SU-DHL-6 (cell line): ENCODE measurements around the gene ME1.

Experiments used
- H2AFZ ChIP-seq: fragments of 200-600 bp; sonication (generic); 2 replicates; pipeline ENCODE4 v1.6.1; 2014; ENCODE audit warnings: low read depth, mild to moderate bottlenecking, moderate library complexity, mixed read lengths, antibody characterized with exemption, low read length; ENCODE audit not compliant: severe bottlenecking
- H3F3A ChIP-seq: fragments of 200-600 bp; shearing (Covaris generic); 2 replicates; pipeline ENCODE4 v1.6.0; 2016; ENCODE audit warnings: antibody characterized with exemption, mild to moderate bottlenecking; ENCODE audit not compliant: insufficient read depth
- H3K27ac ChIP-seq: fragments of 200-600 bp; sonication (generic); 2 replicates; pipeline ENCODE4 v1.5.1; 2016; ENCODE audit warnings: low read depth, mild to moderate bottlenecking, low read length, moderate library complexity, mixed read lengths
- H3K27me3 ChIP-seq: fragments of 200-600 bp; sonication (generic), shearing (Covaris generic); 2 replicates; pipeline ENCODE4 v1.6.0; 2014; ENCODE audit warnings: mild to moderate bottlenecking, low read length
- H3K36me3 ChIP-seq: fragments of 200-600 bp; sonication (generic); 2 replicates; pipeline ENCODE4 v1.6.1; 2014; ENCODE audit warnings: mild to moderate bottlenecking, low read length, mixed read lengths
- H3K4me2 ChIP-seq: fragments of 300-600, 200-600 bp; shearing (Covaris generic), sonication (generic); 2 replicates; pipeline ENCODE4 v1.6.0; 2014; ENCODE audit warnings: low read length, low read depth, mild to moderate bottlenecking; ENCODE audit not compliant: poor library complexity, severe bottlenecking
- H3K4me3 ChIP-seq: fragments of 200-600 bp; sonication (generic); 2 replicates; pipeline ENCODE4 v1.5.1; 2014; ENCODE audit warnings: antibody characterized with exemption, low read length, mild to moderate bottlenecking, mixed read lengths; ENCODE audit not compliant: insufficient read depth, poor library complexity, severe bottlenecking
- H3K79me2 ChIP-seq: fragments of 200-600 bp; sonication (generic); 2 replicates; pipeline ENCODE4 v1.6.1; 2014; ENCODE audit warnings: mild to moderate bottlenecking, low read length, moderate library complexity; ENCODE audit not compliant: insufficient read depth
- H3K9ac ChIP-seq: fragments of 200-600 bp; sonication (generic); 2 replicates; pipeline ENCODE4 v1.7.0; 2014; ENCODE audit warnings: mild to moderate bottlenecking, low read length
- H3K9me2 ChIP-seq: fragments of 200-600 bp; sonication (generic); replicated peaks from 2 replicates; pipeline ENCODE4 v1.6.1; 2014; ENCODE audit warnings: low read length; ENCODE audit not compliant: insufficient read depth
- H3K9me3 ChIP-seq: fragments of 200-600 bp; sonication (generic); 2 replicates; pipeline ENCODE4 v1.6.1; 2014; ENCODE audit warnings: low read length, mixed read lengths; ENCODE audit not compliant: insufficient read depth
- H4K20me1 ChIP-seq: fragments of 200-600 bp; sonication (generic); 2 replicates; pipeline ENCODE4 v1.6.1; 2014; ENCODE audit warnings: low read depth, mild to moderate bottlenecking, antibody characterized with exemption, low read length, moderate library complexity, mixed read lengths
- CTCF ChIP-seq: fragments of 200-600 bp; sonication (generic); IDR thresholded peaks from one replicate; pipeline ENCODE4 v1.5.1; 2017; ENCODE audit warnings: antibody characterized with exemption, mild to moderate bottlenecking, low read length, moderate library complexity; ENCODE audit not compliant: insufficient read depth, poor library complexity, severe bottlenecking
- EZH2phosphoT487 ChIP-seq: fragments of 200-600 bp; sonication (generic), shearing (Covaris generic); conservative IDR thresholded peaks from 2 replicates; pipeline ENCODE4 v1.6.1; 2018; ENCODE audit warnings: mild to moderate bottlenecking, antibody characterized with exemption, low read length, moderate library complexity, mixed read lengths

Gene ME1

DNA sequence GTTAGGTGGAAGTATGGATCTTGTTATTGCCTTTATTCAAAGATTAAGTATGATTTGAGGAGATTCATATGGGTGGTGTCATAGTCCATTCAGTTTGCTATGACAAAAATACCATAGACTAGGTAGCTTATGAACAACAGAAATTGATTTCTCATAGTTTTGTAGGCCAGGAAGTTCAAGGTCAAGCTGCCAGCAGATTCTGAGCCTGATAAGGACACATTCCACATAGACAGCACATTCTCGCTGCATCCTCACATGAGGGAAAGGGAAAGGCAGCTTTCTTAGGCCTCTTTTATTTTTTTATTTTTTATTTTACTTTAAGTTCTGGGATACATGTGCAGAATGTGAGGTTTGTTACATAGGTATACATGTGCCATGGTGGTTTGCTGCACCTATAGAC lies 27.7 kb downstream of the ME1 start:
- H3K27ac ChIP-seq, result no peak overlapping the region
- no peaks in the 10 kb centered on the region for H4K20me1 ChIP-seq
- no peaks in the 10 kb centered on the region for H3K9me2 ChIP-seq
- TF ChIP-seq EZH2phosphoT487 (no peak), CTCF (no peak)
- H3K4me3 ChIP-seq, result no peak overlapping the region
- no peaks in the 10 kb centered on the region for H3K9me3 ChIP-seq
- H3K27me3 ChIP-seq, result no peaks in the 10 kb centered on the region
- no peak overlapping the region for H3K9ac ChIP-seq
- no peaks in the 10 kb centered on the region for H3F3A ChIP-seq
- no peak overlapping the region for H3K4me2 ChIP-seq
- no peaks in the 10 kb centered on the region for H3K36me3 ChIP-seq
- no peak overlapping the region for H2AFZ ChIP-seq
- no peaks in the 10 kb centered on the region for H3K79me2 ChIP-seq

DNA sequence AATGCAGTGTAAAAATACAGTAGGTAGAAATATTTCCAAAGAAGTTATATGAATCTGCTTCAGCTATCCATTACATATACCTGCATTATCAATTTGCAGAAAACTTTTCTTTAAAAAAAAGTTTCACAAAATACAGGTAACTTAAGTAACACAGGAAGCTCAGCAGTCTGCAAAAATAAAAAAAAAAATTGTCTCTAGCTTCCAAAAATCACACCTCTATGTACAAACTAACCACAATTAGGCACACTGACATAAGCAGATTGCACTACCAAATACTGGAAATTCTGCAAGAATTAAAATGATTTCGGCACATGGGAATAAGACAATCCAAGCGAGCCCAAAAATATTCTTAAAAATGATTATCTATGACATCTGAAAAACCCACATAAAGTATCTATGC lies 41.2 kb downstream of the ME1 start:
- no peak overlapping the region for H2AFZ ChIP-seq
- H3K4me2 ChIP-seq, result no peak overlapping the region
- H3K9me3 ChIP-seq, result no peaks in the 10 kb centered on the region
- TF ChIP-seq EZH2phosphoT487 (no peak), CTCF (no peak)
- H3K79me2 ChIP-seq, result no peaks in the 10 kb centered on the region
- H3K27ac ChIP-seq, result no peak overlapping the region
- no peak overlapping the region for H3K4me3 ChIP-seq
- H3K27me3 ChIP-seq, result no peaks in the 10 kb centered on the region
- no peak overlapping the region for H3K9ac ChIP-seq
- no peaks in the 10 kb centered on the region for H4K20me1 ChIP-seq
- no peaks in the 10 kb centered on the region for H3K9me2 ChIP-seq
- no peaks in the 10 kb centered on the region for H3F3A ChIP-seq
- H3K36me3 ChIP-seq, result no peaks in the 10 kb centered on the region

DNA sequence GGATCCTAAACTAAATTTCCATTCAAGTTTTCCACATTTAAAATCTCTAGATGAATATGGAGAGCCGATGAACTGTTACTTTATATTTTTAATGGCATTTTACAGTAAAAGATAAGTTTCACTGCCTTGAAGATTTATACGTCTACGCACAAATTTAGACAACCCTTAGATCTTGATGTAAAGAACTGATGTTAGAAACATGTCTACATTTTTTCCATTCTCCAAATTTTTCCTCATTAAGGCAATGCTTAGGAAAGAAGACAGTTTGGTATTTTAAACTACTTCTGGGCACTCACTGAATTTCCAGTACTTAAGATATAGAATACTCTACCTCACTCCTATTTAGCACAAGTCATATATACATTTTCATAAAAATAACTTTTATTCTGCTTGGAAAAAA lies 45.4 kb downstream of the ME1 start:
- no peaks in the 10 kb centered on the region for H3K9me3 ChIP-seq
- no peaks in the 10 kb centered on the region for H3K27me3 ChIP-seq
- H3K9me2 ChIP-seq, result no peaks in the 10 kb centered on the region
- no peak for TF ChIP-seq CTCF
- H3K4me2 ChIP-seq, result no peak overlapping the region
- H3K79me2 ChIP-seq, result no peaks in the 10 kb centered on the region
- H3K36me3 ChIP-seq, result no peaks in the 10 kb centered on the region
- no peak overlapping the region for H3K27ac ChIP-seq
- no peak overlapping the region for H3K9ac ChIP-seq
- H3K4me3 ChIP-seq, result no peak overlapping the region
- H2AFZ ChIP-seq, result no peak overlapping the region
- H4K20me1 ChIP-seq, result no peaks in the 10 kb centered on the region
- no peaks in the 10 kb centered on the region for H3F3A ChIP-seq

DNA sequence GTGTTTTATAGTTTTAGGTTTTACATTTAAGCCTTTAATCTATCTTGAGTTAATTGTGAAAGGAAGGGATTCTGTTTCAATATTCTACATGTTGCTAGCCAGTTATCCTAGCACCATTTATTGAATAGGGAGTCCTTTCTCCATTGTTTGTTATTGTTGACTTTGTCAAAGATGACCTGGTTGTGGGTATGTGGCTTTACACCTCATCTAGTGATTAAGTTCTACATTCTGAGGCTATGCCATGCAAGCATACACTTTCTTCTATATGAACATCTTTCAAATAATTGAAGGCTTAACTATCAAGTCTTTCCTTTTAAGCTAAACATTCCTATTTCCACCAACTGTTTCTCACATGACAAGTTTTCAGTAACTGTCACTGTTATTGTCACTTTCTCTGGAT lies 46.1 kb downstream of the ME1 start:
- TF ChIP-seq EZH2phosphoT487 (no peak), CTCF (no peak)
- Histone ChIP-seq H3K27me3 (no peaks in the 10 kb centered on the region), H3K9ac (no peak overlapping the region), H3F3A (no peaks in the 10 kb centered on the region), H3K79me2 (no peaks in the 10 kb centered on the region), H3K9me2 (no peaks in the 10 kb centered on the region), H3K36me3 (no peaks in the 10 kb centered on the region), H3K4me2 (no peak overlapping the region), H3K4me3 (no peak overlapping the region), H3K9me3 (no peaks in the 10 kb centered on the region), H3K27ac (no peak overlapping the region), H2AFZ (no peak overlapping the region), H4K20me1 (no peaks in the 10 kb centered on the region)
